Right lobe of liver (tissue), 4 donors: ENCODE data around the gene C17orf58.

ENCODE experiments used
- POLR2A ChIP-seq: fragments of 450-650 bp; IDR thresholded peaks from one replicate; pipeline ENCODE4 v1.6.1; 2017; ENCODE audit warnings: antibody characterized with exemption, mild to moderate bottlenecking
- TF ChIP-seq, protein P1 (sequence below), 4 donors: fragments of 200-600 bp in 3 of 4; fragments of 450-650 bp in 1 of 4; IDR thresholded peaks; one replicate each; pipeline versions ENCODE4 v1.5.1 to v1.8.0; 2016 to 2022; ENCODE audit warnings: antibody characterized with exemption in 4 of 4, mild to moderate bottlenecking in 2 of 4
- donor health status: DM: no; HTN: no; CAD: no.
- donor health status: DM: no; HTN: no; CAD: no.
- donor health status: DM: no; HTN: yes; CAD: no.

GRCh38 chr17:68021963-68022362 is 25.7 kb upstream of the C17orf58 start:
- TF ChIP-seq, protein P1, sequence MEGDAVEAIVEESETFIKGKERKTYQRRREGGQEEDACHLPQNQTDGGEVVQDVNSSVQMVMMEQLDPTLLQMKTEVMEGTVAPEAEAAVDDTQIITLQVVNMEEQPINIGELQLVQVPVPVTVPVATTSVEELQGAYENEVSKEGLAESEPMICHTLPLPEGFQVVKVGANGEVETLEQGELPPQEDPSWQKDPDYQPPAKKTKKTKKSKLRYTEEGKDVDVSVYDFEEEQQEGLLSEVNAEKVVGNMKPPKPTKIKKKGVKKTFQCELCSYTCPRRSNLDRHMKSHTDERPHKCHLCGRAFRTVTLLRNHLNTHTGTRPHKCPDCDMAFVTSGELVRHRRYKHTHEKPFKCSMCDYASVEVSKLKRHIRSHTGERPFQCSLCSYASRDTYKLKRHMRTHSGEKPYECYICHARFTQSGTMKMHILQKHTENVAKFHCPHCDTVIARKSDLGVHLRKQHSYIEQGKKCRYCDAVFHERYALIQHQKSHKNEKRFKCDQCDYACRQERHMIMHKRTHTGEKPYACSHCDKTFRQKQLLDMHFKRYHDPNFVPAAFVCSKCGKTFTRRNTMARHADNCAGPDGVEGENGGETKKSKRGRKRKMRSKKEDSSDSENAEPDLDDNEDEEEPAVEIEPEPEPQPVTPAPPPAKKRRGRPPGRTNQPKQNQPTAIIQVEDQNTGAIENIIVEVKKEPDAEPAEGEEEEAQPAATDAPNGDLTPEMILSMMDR (IDR thresholded peaks at IDR 0.05) = no peak
- TF ChIP-seq POLR2A = no peak
